ENCODE data around the gene TAF3.
A peak's percentile ranks its signal among the peaks of the same experiment; 100 is the strongest.

Gene TAF3

GRCh38 chr10:8044908-8045725, 226.8 kb downstream of the TAF3 start:
- DNase-seq = no peak

- DNase-seq = no peak
Observed at GRCh38 chr10:8045726-8046494, 227.6 kb downstream of the TAF3 start.

- DNase-seq = no peak
Observed at GRCh38 chr10:8047452-8048280, 229.4 kb downstream of the TAF3 start.

- DNase-seq = no peak
Observed at GRCh38 chr10:8048281-8049008, 230.1 kb downstream of the TAF3 start.

- no peak for DNase-seq
Observed at GRCh38 chr10:8049045-8049864, 230.9 kb downstream of the TAF3 start.

GRCh38 chr10:8049865-8050555, 231.7 kb downstream of the TAF3 start:
- DNase-seq = no peak

- no peak for DNase-seq
Observed at GRCh38 chr10:8050556-8051108, 232.3 kb downstream of the TAF3 start.

GRCh38 chr10:8051109-8051821, 233.0 kb downstream of the TAF3 start:
- DNase-seq = no peak

- DNase-seq = no peak
Observed at GRCh38 chr10:8051851-8052257, 233.5 kb downstream of the TAF3 start.

- no peak for DNase-seq
Observed at GRCh38 chr10:8052341-8052955, 234.1 kb downstream of the TAF3 start.

- DNase-seq = no peak
Observed at GRCh38 chr10:8052956-8053445, 234.7 kb downstream of the TAF3 start.

GRCh38 chr10:8053446-8054243, 235.3 kb downstream of the TAF3 start:
- peak in 40 of 51 donors; percentile 2 to 76 (median 40) for DNase-seq

GRCh38 chr10:8054244-8054493, 235.9 kb downstream of the TAF3 start:
- DNase-seq = no peak

- no peak for DNase-seq
Observed at GRCh38 chr10:8054494-8055407, 236.4 kb downstream of the TAF3 start, which contains the start of gene GATA3. Gene GATA3, plus strand, starts transcription at chr10:8054688. Its CDS starts 968 bp downstream, at chr10:8055656.

- no peak for DNase-seq
Observed at GRCh38 chr10:8055420-8056349, 237.4 kb downstream of the TAF3 start.

All from hypothalamus (tissue), 51 donors.